H1 (cell line): Measurements from ENCODE around the gene ZNF808. TPM values are rescaled to one million over a fixed set of nuclear protein-coding genes. Genes with fewer than 3 reads are reported as not detected.
A peak's percentile ranks its signal among the peaks of the same experiment; 100 is the strongest.
"Not testable (repeated sequence)": the region's sequence is repeated elsewhere in the genome, so short reads cannot be mapped to it uniquely, and the experiment has no call there.

Experiments
- CTCF ChIA-PET: fragments of 300-600 bp; sonication (Branson Sonifier 250); formaldehyde crosslinking; loops from one replicate; lab custom pipeline; 2021; ENCODE audit not compliant: partially characterized antibody; lab: Charles Lee
- POLR2A ChIA-PET: fragments of 300-600 bp; sonication (Branson Sonifier 250); formaldehyde crosslinking; loops from one replicate; lab custom pipeline; 2021; ENCODE audit warnings: inconsistent platforms; ENCODE audit not compliant: partially characterized antibody; lab: Charles Lee
- DNase-seq, 2 experiments: peaks; one replicate each; pipeline versions ENCODE4 v3.0.0 to v3.0.0-alpha.2; 2010 to 2022; ENCODE audit warnings: low spot score in 2 of 2, low read depth in 1 of 2, mixed read lengths in 1 of 2
- FAIRE-seq: peaks from 2 replicates; lab custom pipeline; 2011; peaks lifted over from hg19 to GRCh38; lab: Jason Lieb, UNC
- H2AFZ ChIP-seq: 2 replicates; pipeline ENCODE4 v1.8.1; 2012; ENCODE audit warnings: low read length, inconsistent platforms
- H2AK5ac ChIP-seq: 2 replicates; pipeline ENCODE4 v1.6.1; 2013; ENCODE audit warnings: low read depth, low read length
- H2BK120ac ChIP-seq: replicated peaks from 2 replicates; pipeline ENCODE3; 2013; ENCODE audit warnings: low read depth, low read length, inconsistent platforms
- H2BK12ac ChIP-seq: 2 replicates; pipeline ENCODE4 v1.6.1; 2013; ENCODE audit warnings: low read depth, low read length
- H2BK15ac ChIP-seq: 2 replicates; pipeline ENCODE4 v1.6.1; 2013; ENCODE audit warnings: low read length
- H2BK20ac ChIP-seq: 2 replicates; pipeline ENCODE4 v1.6.1; 2013; ENCODE audit warnings: low read length
- H2BK5ac ChIP-seq: 2 replicates; pipeline ENCODE4 v1.6.1; 2013; ENCODE audit warnings: low read depth, low read length
- H3K14ac ChIP-seq: 2 replicates; pipeline ENCODE4 v1.6.1; 2013; ENCODE audit warnings: inconsistent platforms; ENCODE audit not compliant: insufficient read length
- H3K18ac ChIP-seq: 2 replicates; pipeline ENCODE4 v1.6.1; 2013; ENCODE audit warnings: low read length; ENCODE audit errors: extremely low read depth
- H3K23ac ChIP-seq: 2 replicates; pipeline ENCODE4 v1.6.1; 2013; ENCODE audit warnings: inconsistent platforms; ENCODE audit not compliant: insufficient read length
- H3K23me2 ChIP-seq: 2 replicates; pipeline ENCODE4 v1.6.1; 2013; ENCODE audit warnings: low read depth, low read length
- H3K27ac ChIP-seq: 2 replicates; pipeline ENCODE4 v1.6.1; 2011; ENCODE audit warnings: low read depth, low read length, inconsistent platforms
- H3K27me3 ChIP-seq, 4 experiments: replicated peaks in 1 of 4; 1 replicate in 1 of 4; 2 replicates in 3 of 4; pipeline versions ENCODE4 v1.6.1 to v1.8.1; 2011 to 2013; ENCODE audit warnings: low read length in 3 of 4, mild to moderate bottlenecking in 3 of 4, inconsistent platforms in 2 of 4, mixed read lengths in 2 of 4, moderate library complexity in 1 of 4; ENCODE audit not compliant: control insufficient read depth in 3 of 4, insufficient read depth in 3 of 4; ENCODE audit errors: extremely low read depth in 1 of 4
- H3K36me3 ChIP-seq, 4 experiments: 2 replicates each; pipeline versions ENCODE4 v1.6.1 to v1.8.1; 2011 to 2013; ENCODE audit warnings: mild to moderate bottlenecking in 4 of 4, low read length in 3 of 4, moderate library complexity in 2 of 4, control low read depth in 1 of 4, inconsistent platforms in 1 of 4; ENCODE audit not compliant: insufficient read depth in 4 of 4, control insufficient read depth in 2 of 4
- H3K4ac ChIP-seq: replicated peaks from 2 replicates; pipeline ENCODE3; 2013; ENCODE audit warnings: low read length, low read depth, mixed read lengths, inconsistent platforms; ENCODE audit not compliant: insufficient read length
- H3K4me1 ChIP-seq, 4 experiments: replicated peaks in 1 of 4; 1 replicate in 1 of 4; 2 replicates in 3 of 4; pipeline versions ENCODE4 v1.6.1 to v1.8.1; 2011 to 2013; ENCODE audit warnings: low read length in 3 of 4, inconsistent platforms in 2 of 4, mixed read lengths in 1 of 4; ENCODE audit not compliant: insufficient read depth in 4 of 4, control insufficient read depth in 3 of 4
- H3K4me2 ChIP-seq, 2 experiments: 2 replicates each; pipeline versions ENCODE4 v1.6.1 to v1.8.1; 2011 to 2013; ENCODE audit warnings: low read depth in 2 of 2, low read length in 2 of 2, control low read depth in 1 of 2, inconsistent platforms in 1 of 2, mild to moderate bottlenecking in 1 of 2; ENCODE audit not compliant: insufficient read depth in 1 of 2
- H3K4me3 ChIP-seq, 4 experiments: fragments of 200-600, 300-600 bp in 1 of 4; sonication (generic), shearing (Covaris generic), sonication (Bioruptor Twin) in 1 of 4; 2 replicates each; pipeline versions ENCODE4 v1.5.1 to v1.8.1; 2011 to 2016; ENCODE audit warnings: low read length in 4 of 4, low read depth in 3 of 4, control low read depth in 2 of 4, inconsistent platforms in 2 of 4, mild to moderate bottlenecking in 2 of 4, mixed read lengths in 1 of 4, moderate library complexity in 1 of 4; ENCODE audit not compliant: insufficient read depth in 2 of 4; ENCODE audit errors: extremely low read depth in 1 of 4
- H3K56ac ChIP-seq: replicated peaks from 2 replicates; pipeline ENCODE3; 2013; ENCODE audit warnings: low read depth, mild to moderate bottlenecking, mixed read lengths, low read length, inconsistent platforms; ENCODE audit not compliant: insufficient read length
- H3K79me1 ChIP-seq: 2 replicates; pipeline ENCODE4 v1.6.1; 2013; ENCODE audit warnings: low read depth, low read length, control low read depth
- H3K79me2 ChIP-seq, 2 experiments: 2 replicates each; pipeline versions ENCODE4 v1.6.1 to v1.8.1; 2012 to 2013; ENCODE audit warnings: low read length in 2 of 2, mild to moderate bottlenecking in 2 of 2, inconsistent platforms in 1 of 2; ENCODE audit not compliant: insufficient read depth in 2 of 2, control insufficient read depth in 1 of 2
- H3K9ac ChIP-seq, 4 experiments: replicated peaks in 1 of 4; 1 replicate in 1 of 4; 2 replicates in 3 of 4; pipeline versions ENCODE4 v1.6.1 to v1.8.1; 2011 to 2013; ENCODE audit warnings: low read depth in 3 of 4, low read length in 3 of 4, control low read depth in 2 of 4, mild to moderate bottlenecking in 2 of 4, moderate library complexity in 2 of 4, inconsistent platforms in 1 of 4; ENCODE audit errors: extremely low read depth in 1 of 4
- H3K9me3 ChIP-seq, 2 experiments: 2 replicates each; pipeline versions ENCODE4 v1.6.1 to v1.8.1; 2012 to 2013; ENCODE audit warnings: mild to moderate bottlenecking in 2 of 2, moderate library complexity in 2 of 2, control low read depth in 1 of 2, inconsistent platforms in 1 of 2, low read depth in 1 of 2, low read length in 1 of 2, mixed read lengths in 1 of 2; ENCODE audit not compliant: insufficient read depth in 2 of 2
- H4K20me1 ChIP-seq, 2 experiments: replicated peaks in 1 of 2; 2 replicates each; pipeline versions ENCODE3 to v1.8.1; 2011 to 2013; ENCODE audit warnings: inconsistent platforms in 2 of 2, low read length in 2 of 2, mild to moderate bottlenecking in 1 of 2; ENCODE audit not compliant: insufficient read depth in 2 of 2, control insufficient read depth in 1 of 2
- H4K5ac ChIP-seq: 2 replicates; pipeline ENCODE4 v1.6.1; 2013; ENCODE audit warnings: low read length, low read depth, mixed read lengths, inconsistent platforms; ENCODE audit not compliant: insufficient read length
- H4K8ac ChIP-seq: 2 replicates; pipeline ENCODE4 v1.8.0; 2013; ENCODE audit warnings: mild to moderate bottlenecking, moderate library complexity, low read length, inconsistent platforms; ENCODE audit not compliant: insufficient read depth; ENCODE audit errors: extremely low read depth
- H4K91ac ChIP-seq: replicated peaks from 2 replicates; pipeline ENCODE3; 2013; ENCODE audit warnings: low read length, mixed read lengths, inconsistent platforms; ENCODE audit not compliant: insufficient read length
- ASH2L ChIP-seq: fragments of 200-600, 300-600 bp; sonication (generic); IDR thresholded peaks from one replicate; pipeline ENCODE4 v1.7.1; 2017; ENCODE audit warnings: low read length
- JUND ChIP-seq: IDR thresholded peaks from 2 replicates; pipeline ENCODE4 v1.6.1; 2011; ENCODE audit warnings: mild to moderate bottlenecking, improper control_type of control experiment, low read length
- WGBS, 2 experiments: shearing (Covaris generic) in 1 of 2; methylation state at CpG; one replicate each; pipeline versions ENCODE4 v1.1.6 to v1.1.7; 2013 to 2015; ENCODE audit warnings: low lambda C conversion rate in 2 of 2, mixed read lengths in 2 of 2, inconsistent platforms in 1 of 2, low coverage in 1 of 2, missing lambda C conversion rate in 1 of 2; ENCODE audit not compliant: insufficient replicate concordance in 2 of 2, insufficient coverage in 1 of 2, insufficient read length in 1 of 2; ENCODE audit errors: extremely low coverage in 1 of 2, missing lambda C conversion rate in 1 of 2; 5-methylcytosine and 5-hydroxymethylcytosine counted together
- polyA plus RNA-seq, 7 experiments: library from polyadenylated mRNA; depleted of rRNA in 3 of 7; stranded (reverse) in 5 of 7; unstranded in 2 of 7; fragments of >200 nt in 5 of 7; fragments of 200-250 nt in 2 of 7; gene quantifications; 1 replicate in 5 of 7; 2 replicates in 1 of 7; 4 replicates in 1 of 7; pipeline versions ENCODE4 v1.2.1 to v1.2.3, GENCODE V29; 2011 to 2013; ENCODE audit warnings: missing spikeins in 2 of 7, mixed read lengths in 2 of 7
- total RNA-seq: library from RNA; stranded (reverse); fragmentation: NEBNext Ultra II Directional; extraction: Animal tissue kit (Norgen Biotek cat#: 25700); gene quantifications from 2 replicates; pipeline ENCODE4 v1.2.1, GENCODE V29; 2021

Gene ZNF808
- total and polyA plus RNA-seq, 2 of the 8 experiments (the other 6 are each of a cell fraction or from before 2014, with no cell fraction given): 3.9 to 25.9 TPM

DNA sequence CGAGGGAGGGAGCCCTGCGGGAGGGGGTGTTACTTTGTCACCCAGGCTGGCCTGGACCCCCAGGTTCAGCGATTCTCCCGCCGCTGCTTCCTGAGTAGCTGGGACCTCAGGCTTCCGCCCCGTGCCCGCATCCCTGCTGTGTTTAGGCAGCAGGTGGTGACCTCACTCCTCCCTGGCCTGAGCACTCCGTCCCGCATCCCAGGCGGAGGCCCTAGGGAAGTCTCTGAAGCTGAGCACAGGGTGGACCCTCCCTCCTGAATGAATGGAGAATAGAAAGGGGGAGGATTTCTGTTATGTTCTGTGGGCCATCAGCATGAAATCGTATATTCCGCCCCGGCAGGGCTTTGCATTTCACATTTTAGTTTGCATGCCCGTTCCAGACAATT is 7.9 kb downstream of the ZNF808 start:
- Histone ChIP-seq H3K4me2 (peak overlapping the region; percentile 93 to 98), H3K4me3 (peak overlapping the region; percentile 39 to 87 (median 84); a peak in 7 of 8 replicates), H4K8ac (peak overlapping the region; percentile 25; the same call in 1 of the 2 replicates)
- DNase-seq, H2AK5ac ChIP-seq, H2BK20ac ChIP-seq, H2BK5ac ChIP-seq, H3K27ac ChIP-seq, H2BK120ac ChIP-seq, FAIRE-seq, H3K14ac ChIP-seq, H3K9ac ChIP-seq, H3K4ac ChIP-seq, H2AFZ ChIP-seq, H3K23ac ChIP-seq, H2BK12ac ChIP-seq, H3K79me1 ChIP-seq, H3K79me2 ChIP-seq, H3K56ac ChIP-seq, H3K4me1 ChIP-seq, H3K27me3 ChIP-seq, H3K23me2 ChIP-seq, H3K36me3 ChIP-seq, H3K18ac ChIP-seq, POLR2A ChIA-PET, H3K9me3 ChIP-seq, H4K5ac ChIP-seq, H2BK15ac ChIP-seq, H4K91ac ChIP-seq, H4K20me1 ChIP-seq: not testable (repeated sequence)
- TF ChIP-seq ASH2L (peak; percentile 55), JUND (peak; percentile 13; the same call in 1 of the 2 replicates)
- CTCF ChIA-PET: interaction anchor here (0.6 kb wide), 2 partner anchors 475 to 631 kb away, joined by 3 to 4 read pairs; no protein-coding TSS in a partner anchor
- 0% methylated on average over 5 of the region's 15 CpGs; no CpG with 5 or more reads in 1 of the 2 experiments for WGBS, 2 experiments
